IMR-90 (cell line): ENCODE data around the gene ADCY2. TPM values are rescaled to one million over a fixed set of nuclear protein-coding genes. Genes with fewer than 3 reads are reported as not detected.

Experiments
- ATAC-seq: fragments of 200-7000 bp; cut with Tn5 transposase; 2 replicates; pipeline ENCODE4 v1.9.1; 2020; ENCODE audit warnings: low read depth, mild to moderate bottlenecking, moderate library complexity
- BruUV-seq: library from RNA; stranded (reverse); fragments of 400-500 nt; replicated peaks from 2 replicates; lab custom pipeline; 2021; lab: Mats Ljungman, UMichigan
- CTCF ChIA-PET: fragments of 300-600 bp; formaldehyde crosslinking; extraction: SDS; loops from one replicate; lab custom pipeline; 2021; ENCODE audit warnings: antibody characterized with exemption; lab: Yijun Ruan, JAX
- POLR2A ChIA-PET: fragments of 300-600 bp; sonication (Branson Sonifier 250); formaldehyde crosslinking; loops from one replicate; lab custom pipeline; 2022; ENCODE audit warnings: antibody characterized with exemption; ENCODE audit not compliant: unreplicated experiment; lab: Charles Lee
- DNase-seq: peaks from one replicate; pipeline ENCODE4 v3.0.0; 2013
- H2AFZ ChIP-seq: replicated peaks from 2 replicates; pipeline ENCODE3; 2013; ENCODE audit warnings: low read length, mild to moderate bottlenecking; ENCODE audit not compliant: poor library complexity
- H2AK5ac ChIP-seq: 2 replicates; pipeline ENCODE4 v1.6.1; 2013; ENCODE audit warnings: low read depth, low read length, inconsistent platforms
- H2AK9ac ChIP-seq: replicated peaks from 2 replicates; pipeline ENCODE3; 2013; ENCODE audit warnings: mild to moderate bottlenecking, low read depth, low read length, moderate library complexity; ENCODE audit not compliant: poor library complexity
- H2BK120ac ChIP-seq: 2 replicates; pipeline ENCODE4 v1.6.1; 2013; ENCODE audit warnings: low read depth, low read length, inconsistent platforms
- H2BK15ac ChIP-seq: 3 replicates; pipeline ENCODE4 v1.6.1; 2013; ENCODE audit warnings: low read depth, low read length, inconsistent platforms
- H2BK20ac ChIP-seq: 2 replicates; pipeline ENCODE4 v1.6.1; 2013; ENCODE audit warnings: low read depth, mild to moderate bottlenecking, inconsistent platforms, low read length, moderate library complexity
- H2BK5ac ChIP-seq: 2 replicates; pipeline ENCODE4 v1.6.1; 2013; ENCODE audit warnings: mild to moderate bottlenecking, low read depth, low read length, inconsistent platforms; ENCODE audit not compliant: poor library complexity, severe bottlenecking
- H3K14ac ChIP-seq: replicated peaks from 2 replicates; pipeline ENCODE4 v1.6.1; 2013; ENCODE audit warnings: low read depth, low read length, inconsistent platforms
- H3K18ac ChIP-seq: 2 replicates; pipeline ENCODE4 v1.6.1; 2013; ENCODE audit warnings: low read depth, low read length, control low read depth
- H3K23ac ChIP-seq: 2 replicates; pipeline ENCODE4 v1.6.1; 2013; ENCODE audit warnings: low read depth, low read length, inconsistent platforms
- H3K27ac ChIP-seq: 2 replicates; pipeline ENCODE4 v1.5.1; 2013; ENCODE audit warnings: mild to moderate bottlenecking, control low read depth, low read length; ENCODE audit not compliant: insufficient read depth
- H3K27me3 ChIP-seq: 2 replicates; pipeline ENCODE4 v1.6.1; 2013; ENCODE audit warnings: low read length; ENCODE audit not compliant: control insufficient read depth, insufficient read depth
- H3K36me3 ChIP-seq: 2 replicates; pipeline ENCODE4 v1.6.1; 2013; ENCODE audit warnings: low read length, mixed read lengths; ENCODE audit not compliant: control insufficient read depth, insufficient read depth
- H3K4ac ChIP-seq: 2 replicates; pipeline ENCODE4 v1.6.1; 2013; ENCODE audit warnings: low read depth, low read length, inconsistent platforms
- H3K4me1 ChIP-seq: 2 replicates; pipeline ENCODE4 v1.6.1; 2013; ENCODE audit warnings: low read length, mixed read lengths; ENCODE audit not compliant: control insufficient read depth, insufficient read depth
- H3K4me2 ChIP-seq: 2 replicates; pipeline ENCODE4 v1.6.1; 2013; ENCODE audit warnings: low read depth, mild to moderate bottlenecking, control low read depth, low read length, moderate library complexity
- H3K4me3 ChIP-seq: 2 replicates; pipeline ENCODE4 v1.5.1; 2013; ENCODE audit warnings: low read depth, mild to moderate bottlenecking, control low read depth, low read length, moderate library complexity; ENCODE audit not compliant: insufficient read depth
- H3K56ac ChIP-seq: 2 replicates; pipeline ENCODE4 v1.6.1; 2013; ENCODE audit warnings: low read length, inconsistent platforms; ENCODE audit not compliant: insufficient read depth; ENCODE audit errors: extremely low read depth
- H3K79me1 ChIP-seq, 2 experiments: 2 replicates each; pipeline ENCODE4 v1.6.1; 2013; ENCODE audit warnings: low read length in 2 of 2, inconsistent platforms in 1 of 2, low read depth in 1 of 2
- H3K9ac ChIP-seq: 2 replicates; pipeline ENCODE4 v1.6.1; 2013; ENCODE audit warnings: low read depth, low read length, control low read depth
- H3K9me1 ChIP-seq: 2 replicates; pipeline ENCODE4 v1.6.1; 2013; ENCODE audit warnings: low read length, inconsistent platforms; ENCODE audit not compliant: insufficient read depth
- H3K9me3 ChIP-seq: 2 replicates; pipeline ENCODE4 v1.6.1; 2013; ENCODE audit warnings: low read length; ENCODE audit not compliant: control insufficient read depth, insufficient read depth
- H4K20me1 ChIP-seq: 2 replicates; pipeline ENCODE4 v1.6.1; 2013; ENCODE audit warnings: low read length, inconsistent platforms; ENCODE audit not compliant: insufficient read depth
- H4K5ac ChIP-seq: 2 replicates; pipeline ENCODE4 v1.6.1; 2013; ENCODE audit warnings: mild to moderate bottlenecking, low read depth, low read length, control low read depth
- H4K8ac ChIP-seq, 2 experiments: 2 replicates each; pipeline ENCODE4 v1.6.1; 2013; ENCODE audit warnings: low read depth in 2 of 2, low read length in 2 of 2, control low read depth in 1 of 2, inconsistent platforms in 1 of 2
- H4K91ac ChIP-seq: 2 replicates; pipeline ENCODE4 v1.6.1; 2013; ENCODE audit warnings: low read depth, low read length, inconsistent platforms; ENCODE audit not compliant: insufficient read depth
- CHD1 ChIP-seq: IDR thresholded peaks from 2 replicates; pipeline ENCODE4 v1.6.1; 2012; ENCODE audit warnings: low read depth, low read length, improper control_type of control experiment
- NFE2L2 ChIP-seq: fragments of 150-350 bp; IDR thresholded peaks from 2 replicates; pipeline ENCODE4 v1.6.1; 2016; ENCODE audit warnings: low read depth, mild to moderate bottlenecking, low read length
- POLR2A ChIP-seq: IDR thresholded peaks from 2 replicates; pipeline ENCODE4 v1.6.1; 2012; ENCODE audit warnings: mild to moderate bottlenecking, low read depth, low read length
- RCOR1 ChIP-seq: IDR thresholded peaks from 2 replicates; pipeline ENCODE4 v1.6.1; 2012; ENCODE audit warnings: mild to moderate bottlenecking, low read length, improper control_type of control experiment; ENCODE audit not compliant: insufficient replicate concordance
- RFX5 ChIP-seq: IDR thresholded peaks from 2 replicates; pipeline ENCODE4 v1.8.0; 2012; ENCODE audit warnings: low read depth, mild to moderate bottlenecking, low read length, moderate library complexity
- SMC3 ChIP-seq: fragments of 150-350 bp; IDR thresholded peaks from 2 replicates; pipeline ENCODE4 v1.6.1; 2016; ENCODE audit warnings: low read depth, mild to moderate bottlenecking, antibody characterized with exemption, low read length, moderate library complexity
- WGBS, 2 experiments: methylation state at CpG; one replicate each; pipeline versions ENCODE4 v1.1.5 to v1.1.7; 2013; ENCODE audit warnings: missing lambda C conversion rate in 2 of 2; ENCODE audit not compliant: insufficient read length in 1 of 2; ENCODE audit errors: extremely low coverage in 2 of 2; 5-methylcytosine and 5-hydroxymethylcytosine counted together
- dilution Hi-C: fragments of 300-500 bp; cut with HindIII; formaldehyde crosslinking; loops from one replicate; pipeline ENCODE4 v1.14.3; 2018; ENCODE audit warnings: low sequenced_read_pairs; ENCODE audit not compliant: unreplicated experiment
- in situ Hi-C: fragments of 300-500 bp; cut with MboI; formaldehyde crosslinking; loops from 3 replicates; pipeline ENCODE4 v1.14.3; 2019; ENCODE audit warnings: low sequenced_read_pairs, inconsistent platforms, mixed read lengths
- intact Hi-C: fragments of 100-400 bp; cut with micrococcal nuclease; formaldehyde crosslinking; loops from 2 replicates; pipeline ENCODE4 v1.10.0; 2022
- polyA plus RNA-seq, 3 experiments: library from polyadenylated mRNA; depleted of rRNA; stranded (reverse); fragments of >200 nt; gene quantifications; 2 replicates each; pipeline ENCODE4 v1.2.3, GENCODE V29; 2012; ENCODE audit warnings: low replicate concordance in 1 of 3
- total RNA-seq: library from RNA; depleted of rRNA; stranded (reverse); fragments of >200 nt; gene quantifications from 2 replicates; pipeline ENCODE4 v1.2.3, GENCODE V29; 2012

Gene ADCY2
- total and polyA plus RNA-seq, 2 of the 4 experiments (the other 2 are of a cell fraction) = not detected

GRCh38 chr5:7361593-7361992, 34.3 kb upstream of the ADCY2 start:
- no peak for TF ChIP-seq CHD1
- TF ChIP-seq POLR2A = no peak
- no peak for TF ChIP-seq RCOR1
- no peak for TF ChIP-seq NFE2L2
- no peak for TF ChIP-seq RFX5
- TF ChIP-seq SMC3 = no peak
- no peaks in the 10 kb centered on the region for H3K27me3 ChIP-seq
- H4K8ac ChIP-seq = no peak overlapping the region
- no peak overlapping the region for H3K4ac ChIP-seq
- WGBS, 2 experiments = no CpG with 5 or more reads among the region's 5 CpGs
- no peak overlapping the region for H3K4me3 ChIP-seq
- H3K18ac ChIP-seq = no peak overlapping the region
- H3K56ac ChIP-seq = no peak overlapping the region
- no peak overlapping the region for H4K91ac ChIP-seq
- no peak overlapping the region for H2AFZ ChIP-seq
- in situ Hi-C loops (no loop called here), dilution Hi-C loops (no loop called here), intact Hi-C loops (no loop called here)
- no peaks in the 10 kb centered on the region for H3K36me3 ChIP-seq
- H2BK120ac ChIP-seq = no peak overlapping the region
- H2AK9ac ChIP-seq = no peak overlapping the region
- ATAC-seq (no peak), DNase-seq (no peak)
- POLR2A ChIA-PET = no interaction called here
- no peak overlapping the region for H3K4me2 ChIP-seq
- peaks cover 7% of the 10 kb centered on the region; the same call in 1 of the 2 replicates for H3K9me3 ChIP-seq
- H3K79me1 ChIP-seq = no peaks in the 10 kb centered on the region
- H3K4me1 ChIP-seq = no peaks in the 10 kb centered on the region
- CTCF ChIA-PET = no interaction called here
- no peak overlapping the region for H3K14ac ChIP-seq
- H3K9me1 ChIP-seq = no peaks in the 10 kb centered on the region
- no peaks in the 10 kb centered on the region for H4K20me1 ChIP-seq
- H3K23ac ChIP-seq = no peak overlapping the region
- H3K27ac ChIP-seq = no peak overlapping the region
- no peak overlapping the region for H2BK5ac ChIP-seq
- H2AK5ac ChIP-seq = no peak overlapping the region
- no peak overlapping the region for H3K9ac ChIP-seq
- H2BK20ac ChIP-seq = no peak overlapping the region
- BruUV-seq = no TSS peak
- no peak overlapping the region for H4K5ac ChIP-seq
- H2BK15ac ChIP-seq = no peak overlapping the region
